ENCODE results near the gene MPDU1. TPM values are rescaled to one million over a fixed set of nuclear protein-coding genes. Genes with fewer than 3 reads are reported as not detected.

Gene MPDU1
- total and polyA plus RNA-seq, 10 of the 15 experiments (the other 5 are each of a cell fraction or from before 2014, with no cell fraction given), result 3.6 to 138 (median 78.9) TPM

DNA sequence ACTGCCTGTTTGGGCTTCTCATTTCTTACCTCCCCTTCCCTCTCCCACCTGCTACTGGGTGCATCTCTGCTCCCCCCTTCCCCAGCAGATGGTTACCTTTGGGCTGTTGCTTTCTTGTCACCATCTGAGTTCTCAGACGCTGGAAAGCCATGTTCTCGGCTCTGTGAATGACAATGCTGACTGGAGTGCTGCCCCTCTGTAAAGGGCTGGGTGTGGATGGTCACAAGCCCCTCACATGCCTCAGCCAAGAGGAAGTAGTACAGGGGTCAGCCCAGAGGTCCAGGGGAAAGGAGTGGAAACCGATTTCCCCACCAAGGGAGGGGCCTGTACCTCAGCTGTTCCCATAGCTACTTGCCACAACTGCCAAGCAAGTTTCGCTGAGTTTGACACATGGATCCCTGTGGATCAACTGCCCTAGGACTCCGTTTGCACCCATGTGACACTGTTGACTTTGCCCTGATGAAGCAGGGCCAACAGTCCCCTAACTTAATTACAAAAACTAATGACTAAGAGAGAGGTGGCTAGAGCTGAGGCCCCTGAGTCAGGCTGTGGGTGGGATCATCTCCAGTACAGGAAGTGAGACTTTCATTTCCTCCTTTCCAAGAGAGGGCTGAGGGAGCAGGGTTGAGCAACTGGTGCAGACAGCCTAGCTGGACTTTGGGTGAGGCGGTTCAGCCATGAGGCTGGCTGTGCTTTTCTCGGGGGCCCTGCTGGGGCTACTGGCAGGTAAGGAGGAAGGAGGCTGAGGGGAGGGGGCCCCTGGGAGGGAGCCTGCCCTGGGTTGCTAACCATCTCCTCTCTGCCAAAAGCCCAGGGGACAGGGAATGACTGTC is 4.4 kb upstream of the MPDU1 start, which contains the start of gene CD68 (continued):
- TF ChIP-seq MYC (IDR thresholded peaks at IDR 0.05; ENCODE audit: insufficient read depth, insufficient read length, insufficient replicate concordance, low read length, severe bottlenecking), result no peak
- no peak for TF ChIP-seq HDAC2 (IDR thresholded peaks at IDR 0.05)
- peak; percentile 97 for TF ChIP-seq SPI1 (IDR thresholded peaks at IDR 0.05; ENCODE audit: borderline replicate concordance, insufficient read depth, low read depth, low read length)
- TF ChIP-seq EED (IDR thresholded peaks at IDR 0.05; ENCODE audit: low read depth), result peak; percentile 78
- no peak for TF ChIP-seq FOS (IDR thresholded peaks at IDR 0.05; ENCODE audit: borderline replicate concordance, extremely low read depth, insufficient read length)
- TF ChIP-seq LARP7 (IDR thresholded peaks at IDR 0.05), result peak; percentile 39; the same call in 1 of the 2 replicates
- TF ChIP-seq MTA3 (IDR thresholded peaks at IDR 0.05; ENCODE audit: borderline replicate concordance, low read length), result peak; percentile 99
- no peak for TF ChIP-seq CEBPZ (IDR thresholded peaks at IDR 0.05; ENCODE audit: low read depth, low read length)
- TF ChIP-seq WRNIP1 (IDR thresholded peaks at IDR 0.05; ENCODE audit: borderline replicate concordance, low read depth, low read length), result no peak
- TF ChIP-seq PAX8 (IDR thresholded peaks at IDR 0.05), result no peak
- no peak for TF ChIP-seq RFX5 (IDR thresholded peaks at IDR 0.05; ENCODE audit: low read depth, low read length)
- no peak; the same call in 1 of the 2 replicates for TF ChIP-seq HCFC1 (IDR thresholded peaks at IDR 0.05; ENCODE audit: low read length)
- no peak for TF ChIP-seq MYB (IDR thresholded peaks at IDR 0.05; ENCODE audit: borderline replicate concordance, low read depth, low read length)
- no peak for TF ChIP-seq KAT2A (conservative IDR thresholded peaks at IDR 0.05; ENCODE audit: control insufficient read depth, low read depth, low read length)
- TF ChIP-seq BHLHE40 (IDR thresholded peaks at IDR 0.05; ENCODE audit: borderline replicate concordance in 1 of 2, low read depth in 2 of 2, low read length in 1 of 2), result no peak; a peak in 2 of 4 replicates
- TF ChIP-seq POU2F2 (IDR thresholded peaks at IDR 0.05; ENCODE audit: borderline replicate concordance, low read depth, low read length), result peak; percentile 87
- no peak; the same call in none of the 2 replicates for TF ChIP-seq BACH1 (IDR thresholded peaks at IDR 0.05; ENCODE audit: borderline replicate concordance)
- TF ChIP-seq HDGF (IDR thresholded peaks at IDR 0.05), result no peak
- TF ChIP-seq SP1 (IDR thresholded peaks at IDR 0.05; ENCODE audit: low read depth, low read length), result no peak
- 0 out of 2 replicates have a peak, but pooled peaks have one; percentile 41 for TF ChIP-seq NKRF (conservative IDR thresholded peaks at IDR 0.05)
- TF ChIP-seq, protein P1, sequence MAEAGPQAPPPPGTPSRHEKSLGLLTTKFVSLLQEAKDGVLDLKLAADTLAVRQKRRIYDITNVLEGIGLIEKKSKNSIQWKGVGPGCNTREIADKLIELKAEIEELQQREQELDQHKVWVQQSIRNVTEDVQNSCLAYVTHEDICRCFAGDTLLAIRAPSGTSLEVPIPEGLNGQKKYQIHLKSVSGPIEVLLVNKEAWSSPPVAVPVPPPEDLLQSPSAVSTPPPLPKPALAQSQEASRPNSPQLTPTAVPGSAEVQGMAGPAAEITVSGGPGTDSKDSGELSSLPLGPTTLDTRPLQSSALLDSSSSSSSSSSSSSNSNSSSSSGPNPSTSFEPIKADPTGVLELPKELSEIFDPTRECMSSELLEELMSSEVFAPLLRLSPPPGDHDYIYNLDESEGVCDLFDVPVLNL (IDR thresholded peaks at IDR 0.05; ENCODE audit: low read depth, low read length), result no peak
- no peak; a peak in 1 of 4 replicates for TF ChIP-seq CEBPB (IDR thresholded peaks at IDR 0.05; ENCODE audit: borderline replicate concordance in 1 of 2, low read depth in 2 of 2, low read length in 2 of 2)
- TF ChIP-seq SIX5 (IDR thresholded peaks at IDR 0.05; ENCODE audit: low read depth, low read length, severe bottlenecking), result no peak
- peak; percentile 68; the same call in 1 of the 2 replicates for TF ChIP-seq CREB1 (IDR thresholded peaks at IDR 0.05; ENCODE audit: low read depth)

Measured in GM12878 (cell line).